NB4 (cell line): ENCODE measurements around the gene GPR39.

Experiments
- POLR2A ChIP-seq: IDR thresholded peaks from 2 replicates; pipeline ENCODE4 v1.6.1; 2011; ENCODE audit warnings: mild to moderate bottlenecking; ENCODE audit not compliant: insufficient read length; ENCODE audit errors: extremely low read depth
- TF ChIP-seq, protein P1 (sequence below): IDR thresholded peaks from one replicate; pipeline ENCODE4 v1.5.1; 2012; ENCODE audit warnings: low read depth, low read length

DNA sequence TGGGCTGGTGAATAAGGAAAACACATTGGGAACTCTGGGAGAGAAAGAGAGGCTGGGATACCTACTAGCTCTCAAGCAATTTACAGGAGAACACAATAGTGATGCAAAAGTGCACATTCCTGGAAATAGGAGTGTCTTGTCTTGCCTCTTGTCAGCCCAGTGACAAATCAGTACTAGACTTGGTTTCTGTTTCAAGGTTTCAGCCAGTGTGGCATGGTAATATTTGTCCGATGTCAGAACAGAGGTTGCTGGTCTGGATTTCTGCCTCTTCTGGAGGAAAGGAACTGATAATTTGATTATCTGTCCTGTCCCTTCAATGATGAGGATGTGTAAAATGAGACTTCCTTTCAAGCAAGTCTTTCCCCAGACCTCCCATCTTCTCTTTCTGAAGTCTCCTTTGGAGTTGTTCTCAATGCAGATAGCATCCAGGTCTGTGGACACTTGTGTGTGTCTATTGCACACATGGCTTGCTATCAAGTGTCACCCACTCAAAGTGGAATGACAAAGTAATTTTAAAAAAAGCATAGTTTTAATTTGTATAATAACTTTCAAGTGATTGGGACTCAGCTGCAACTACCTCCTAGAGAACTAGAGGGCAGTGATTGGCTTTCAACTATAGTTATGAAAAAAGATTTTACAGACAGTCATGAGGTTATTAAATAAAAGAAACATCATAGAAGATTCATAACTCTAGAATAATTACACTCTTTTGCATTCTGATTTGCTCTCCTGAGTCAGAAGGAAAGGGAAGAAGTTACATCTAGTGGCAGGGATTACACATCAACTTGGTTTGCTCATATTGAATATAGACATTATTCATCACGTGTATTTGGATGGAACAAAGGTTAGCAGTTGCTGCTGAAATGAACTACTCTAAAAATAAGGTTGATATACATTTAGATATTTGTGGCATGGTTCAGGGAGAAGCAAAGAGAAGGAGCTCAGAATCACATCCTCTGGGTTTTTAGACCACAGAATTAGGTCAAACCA lies 4.5 kb downstream of the GPR39 start:
- TF ChIP-seq, protein P1, sequence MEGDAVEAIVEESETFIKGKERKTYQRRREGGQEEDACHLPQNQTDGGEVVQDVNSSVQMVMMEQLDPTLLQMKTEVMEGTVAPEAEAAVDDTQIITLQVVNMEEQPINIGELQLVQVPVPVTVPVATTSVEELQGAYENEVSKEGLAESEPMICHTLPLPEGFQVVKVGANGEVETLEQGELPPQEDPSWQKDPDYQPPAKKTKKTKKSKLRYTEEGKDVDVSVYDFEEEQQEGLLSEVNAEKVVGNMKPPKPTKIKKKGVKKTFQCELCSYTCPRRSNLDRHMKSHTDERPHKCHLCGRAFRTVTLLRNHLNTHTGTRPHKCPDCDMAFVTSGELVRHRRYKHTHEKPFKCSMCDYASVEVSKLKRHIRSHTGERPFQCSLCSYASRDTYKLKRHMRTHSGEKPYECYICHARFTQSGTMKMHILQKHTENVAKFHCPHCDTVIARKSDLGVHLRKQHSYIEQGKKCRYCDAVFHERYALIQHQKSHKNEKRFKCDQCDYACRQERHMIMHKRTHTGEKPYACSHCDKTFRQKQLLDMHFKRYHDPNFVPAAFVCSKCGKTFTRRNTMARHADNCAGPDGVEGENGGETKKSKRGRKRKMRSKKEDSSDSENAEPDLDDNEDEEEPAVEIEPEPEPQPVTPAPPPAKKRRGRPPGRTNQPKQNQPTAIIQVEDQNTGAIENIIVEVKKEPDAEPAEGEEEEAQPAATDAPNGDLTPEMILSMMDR: no peak
- TF ChIP-seq POLR2A: no peak
